Choroid plexus epithelial cell (primary cell): ENCODE measurements around the gene CLPSL1.

ENCODE experiments used
- DNase-seq: peaks from one replicate; pipeline ENCODE4 v3.0.0-alpha.2; 2010; ENCODE audit warnings: low read depth
- H3K4me3 ChIP-seq: 2 replicates; pipeline ENCODE4 v1.5.1; 2011; ENCODE audit warnings: low read depth, mild to moderate bottlenecking, control low read depth, low read length, moderate library complexity
- TF ChIP-seq, protein P1 (sequence below): conservative IDR thresholded peaks from 2 replicates; pipeline ENCODE4 v1.5.1; 2011; ENCODE audit warnings: low read depth, mild to moderate bottlenecking, control low read depth, inconsistent platforms, low read length, moderate library complexity

Gene CLPSL1

DNA sequence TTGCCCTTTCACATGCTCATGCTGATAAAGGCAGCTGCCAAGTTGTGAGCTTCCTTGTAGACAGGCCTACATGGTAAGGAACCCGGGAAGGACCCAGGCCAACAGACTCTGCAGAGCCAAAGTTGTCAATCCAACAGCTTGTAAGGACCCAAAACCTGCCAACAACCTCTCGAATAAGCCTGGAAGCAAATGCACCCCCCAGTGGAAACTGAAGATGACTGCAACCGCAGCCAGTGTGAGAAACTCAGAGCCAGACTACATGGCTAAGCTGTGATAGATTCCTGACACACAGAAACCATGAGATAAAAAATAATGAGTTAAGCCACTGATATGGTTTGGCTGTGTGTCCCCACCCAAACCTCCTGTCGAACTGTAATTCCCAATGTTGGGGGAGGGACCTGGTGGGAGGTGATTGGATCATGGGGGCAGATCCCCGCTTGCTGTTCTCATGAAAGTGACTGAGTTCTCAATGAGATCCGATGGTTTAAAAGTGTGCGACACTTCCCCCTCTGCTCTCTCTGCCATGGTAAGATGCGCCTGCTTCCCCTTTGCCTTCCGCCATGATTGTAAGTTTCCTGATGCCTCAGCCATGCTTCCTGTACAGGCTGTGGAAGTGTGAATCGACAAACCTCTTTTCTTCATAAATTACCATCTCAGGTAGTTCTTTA lies 23.2 kb upstream of the CLPSL1 start:
- no peak overlapping the region for H3K4me3 ChIP-seq
- TF ChIP-seq, protein P1, sequence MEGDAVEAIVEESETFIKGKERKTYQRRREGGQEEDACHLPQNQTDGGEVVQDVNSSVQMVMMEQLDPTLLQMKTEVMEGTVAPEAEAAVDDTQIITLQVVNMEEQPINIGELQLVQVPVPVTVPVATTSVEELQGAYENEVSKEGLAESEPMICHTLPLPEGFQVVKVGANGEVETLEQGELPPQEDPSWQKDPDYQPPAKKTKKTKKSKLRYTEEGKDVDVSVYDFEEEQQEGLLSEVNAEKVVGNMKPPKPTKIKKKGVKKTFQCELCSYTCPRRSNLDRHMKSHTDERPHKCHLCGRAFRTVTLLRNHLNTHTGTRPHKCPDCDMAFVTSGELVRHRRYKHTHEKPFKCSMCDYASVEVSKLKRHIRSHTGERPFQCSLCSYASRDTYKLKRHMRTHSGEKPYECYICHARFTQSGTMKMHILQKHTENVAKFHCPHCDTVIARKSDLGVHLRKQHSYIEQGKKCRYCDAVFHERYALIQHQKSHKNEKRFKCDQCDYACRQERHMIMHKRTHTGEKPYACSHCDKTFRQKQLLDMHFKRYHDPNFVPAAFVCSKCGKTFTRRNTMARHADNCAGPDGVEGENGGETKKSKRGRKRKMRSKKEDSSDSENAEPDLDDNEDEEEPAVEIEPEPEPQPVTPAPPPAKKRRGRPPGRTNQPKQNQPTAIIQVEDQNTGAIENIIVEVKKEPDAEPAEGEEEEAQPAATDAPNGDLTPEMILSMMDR: peak; percentile 83
- peak; percentile 86 for DNase-seq

GRCh38 chr6:35759426-35759825 lies 21.4 kb upstream of the CLPSL1 start:
- H3K4me3 ChIP-seq: no peak overlapping the region
- TF ChIP-seq, protein P1: no peak
- DNase-seq: no peak

DNA sequence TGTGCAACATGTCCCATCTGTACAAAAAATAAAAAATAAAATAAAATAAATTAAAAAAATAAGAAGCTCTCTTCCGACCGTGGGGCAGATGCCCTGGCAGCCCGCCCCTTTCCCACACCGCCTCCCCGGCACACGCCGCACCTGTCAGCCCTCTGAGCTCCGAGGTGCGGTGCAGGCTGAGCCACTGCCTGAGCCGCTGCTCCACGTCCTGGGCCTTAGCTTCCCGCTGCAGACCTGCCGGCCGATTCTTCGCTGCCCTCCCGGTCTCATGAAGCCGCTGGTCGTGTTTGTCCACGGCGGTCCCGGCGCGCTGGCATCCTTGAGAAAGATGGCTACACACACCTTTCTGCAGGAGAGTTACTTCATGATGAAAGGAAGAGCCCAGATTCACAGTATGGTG lies 15.1 kb upstream of the CLPSL1 start:
- no peak overlapping the region for H3K4me3 ChIP-seq
- TF ChIP-seq, protein P1: no peak

DNA sequence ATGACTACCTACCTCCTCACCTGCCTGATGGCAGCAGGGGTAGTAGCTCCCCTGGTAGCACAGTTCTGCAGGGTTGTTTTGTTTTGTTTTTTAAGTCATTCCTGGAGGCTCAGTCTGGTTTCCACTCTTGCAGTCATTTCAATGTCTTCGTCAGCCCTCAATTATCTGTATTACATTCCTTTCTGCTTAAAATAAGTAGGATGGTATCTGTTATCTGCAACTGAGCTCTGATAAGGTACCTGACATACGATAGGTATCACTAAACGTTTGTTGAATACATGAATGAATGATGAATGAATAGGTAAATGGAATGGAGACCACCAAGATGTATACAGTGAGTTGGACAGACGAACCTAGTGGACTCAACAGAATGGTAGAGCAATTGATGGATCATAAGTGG lies 11.6 kb upstream of the CLPSL1 start:
- no peak overlapping the region for H3K4me3 ChIP-seq
- no peak for DNase-seq
- TF ChIP-seq, protein P1: no peak

More for the DNA sequence above, 15.1 kb upstream of the CLPSL1 start:
- no peak for DNase-seq

DNA sequence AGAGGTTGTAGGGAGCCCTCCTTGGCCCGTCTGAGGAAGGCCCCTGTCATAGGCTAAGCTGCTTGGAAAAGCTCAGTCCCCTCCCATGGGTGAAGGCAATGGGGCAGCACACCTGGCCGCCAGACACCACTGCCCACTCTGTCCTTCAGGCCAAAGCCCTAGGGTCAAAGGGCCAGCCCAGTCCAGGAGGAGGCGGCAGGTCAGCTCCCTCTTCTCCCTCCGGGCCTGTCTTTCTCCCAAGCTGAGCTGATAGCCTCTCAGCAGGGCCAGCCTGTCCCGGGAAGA lies 9.5 kb upstream of the CLPSL1 start:
- no peak for DNase-seq
- TF ChIP-seq, protein P1: no peak
- no peak overlapping the region for H3K4me3 ChIP-seq

DNA sequence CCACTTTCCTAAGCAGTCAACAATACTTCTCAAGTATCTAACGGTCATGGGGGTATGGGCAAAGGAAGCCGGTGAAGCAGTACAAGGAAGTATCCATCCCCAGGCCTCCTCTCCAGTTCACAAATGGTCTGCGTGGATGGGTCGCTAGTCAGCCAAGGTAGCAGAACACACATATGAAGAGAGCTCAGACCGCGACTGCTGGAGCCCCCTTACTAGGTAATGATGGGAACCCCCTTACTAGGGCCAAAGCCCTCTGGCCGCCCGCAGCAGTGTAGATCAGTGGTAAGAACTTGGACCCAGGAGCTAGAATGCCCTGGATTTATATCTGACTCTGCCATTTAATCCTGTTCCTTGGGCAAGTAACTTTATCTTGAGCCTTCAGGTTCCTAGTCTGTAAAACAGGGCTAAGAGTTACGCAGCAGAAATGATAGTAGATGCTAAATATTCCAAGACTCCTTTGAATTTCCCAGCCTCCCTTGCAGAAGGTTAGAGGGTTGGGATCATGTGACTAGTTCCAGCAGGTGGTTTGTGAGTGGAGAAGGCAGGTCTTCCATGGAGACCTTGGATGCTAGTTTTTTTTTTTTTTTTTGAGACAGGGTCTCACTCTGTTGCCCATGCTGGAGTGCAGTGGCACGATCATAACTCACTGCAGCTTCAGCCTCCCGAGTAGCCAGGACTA lies 6.6 kb upstream of the CLPSL1 start:
- no peak for DNase-seq
- TF ChIP-seq, protein P1: no peak
- H3K4me3 ChIP-seq: no peak overlapping the region

DNA sequence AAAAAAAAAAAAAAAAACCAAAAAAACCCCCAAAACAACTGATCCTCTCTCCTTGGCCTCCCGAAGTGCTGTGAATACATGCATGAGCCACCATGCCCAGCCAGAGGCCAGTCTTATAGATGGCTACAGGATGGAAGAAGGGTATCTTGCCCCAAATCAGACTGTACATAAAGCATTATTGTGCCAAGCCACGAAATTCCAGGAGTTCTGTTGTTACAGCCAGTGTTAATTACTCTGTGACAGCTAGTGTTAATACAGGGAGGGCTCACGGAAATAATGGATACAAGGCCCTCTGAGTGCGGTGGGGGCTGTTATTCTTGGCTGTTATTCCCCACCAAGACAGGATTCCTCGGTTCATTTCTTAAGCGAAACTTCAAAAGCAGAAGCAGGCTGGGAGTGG lies 5.8 kb upstream of the CLPSL1 start:
- no peak overlapping the region for H3K4me3 ChIP-seq
- DNase-seq: no peak
- TF ChIP-seq, protein P1: no peak
